HPDE6-E6E7 (cell line): ENCODE measurements around the gene MAPK6.
"Not testable (repeated sequence)": the region's sequence is repeated elsewhere in the genome, so short reads cannot be mapped to it uniquely, and the experiment has no call there.

Experiments used
- DNase-seq: peaks from one replicate; pipeline ENCODE4 v3.0.0; 2011; ENCODE audit warnings: missing footprints; ENCODE audit errors: extremely low spot score

Gene MAPK6

GRCh38 chr15:52042051-52042851, 23.2 kb downstream of the MAPK6 start:
- no peak for DNase-seq

- DNase-seq = not testable (repeated sequence)
Measured at GRCh38 chr15:52045795-52046298, 26.8 kb downstream of the MAPK6 start.

GRCh38 chr15:52046552-52046951, 27.5 kb downstream of the MAPK6 start:
- DNase-seq = not testable (repeated sequence)

- DNase-seq = no peak
Measured at GRCh38 chr15:52050416-52050815, 31.4 kb downstream of the MAPK6 start.

GRCh38 chr15:52052066-52052935, 33.3 kb downstream of the MAPK6 start:
- DNase-seq = no peak

- DNase-seq = no peak
Measured at GRCh38 chr15:52054381-52054780, 35.4 kb downstream of the MAPK6 start.

- DNase-seq = not testable (repeated sequence)
Measured at GRCh38 chr15:52054858-52055257, 35.8 kb downstream of the MAPK6 start.

GRCh38 chr15:52056001-52056400, 37.0 kb downstream of the MAPK6 start:
- no peak for DNase-seq

GRCh38 chr15:52056496-52056895, 37.5 kb downstream of the MAPK6 start:
- no peak for DNase-seq

- no peak for DNase-seq
Measured at GRCh38 chr15:52057996-52058395, 39.0 kb downstream of the MAPK6 start.

- no peak for DNase-seq
Measured at GRCh38 chr15:52060501-52060900, 41.5 kb downstream of the MAPK6 start.

- DNase-seq = no peak
Measured at GRCh38 chr15:52066842-52067544, 48.0 kb downstream of the MAPK6 start.

- DNase-seq = no peak
Measured at GRCh38 chr15:52067545-52067926, 48.5 kb downstream of the MAPK6 start.

GRCh38 chr15:52068004-52068615, 49.1 kb downstream of the MAPK6 start:
- no peak for DNase-seq

GRCh38 chr15:52069559-52069958, 50.5 kb downstream of the MAPK6 start:
- DNase-seq = no peak

GRCh38 chr15:52071570-52071969, 52.6 kb downstream of the MAPK6 start:
- peak; percentile 89 for DNase-seq

- peak; percentile 96 for DNase-seq
Measured at GRCh38 chr15:52076889-52077781, 58.1 kb downstream of the MAPK6 start.

GRCh38 chr15:52078197-52078875, 59.3 kb downstream of the MAPK6 start:
- DNase-seq = no peak

- no peak for DNase-seq
Measured at GRCh38 chr15:52078876-52079700, 60.1 kb downstream of the MAPK6 start.
